ENCODE data around the gene MOG.

Gene MOG

DNA sequence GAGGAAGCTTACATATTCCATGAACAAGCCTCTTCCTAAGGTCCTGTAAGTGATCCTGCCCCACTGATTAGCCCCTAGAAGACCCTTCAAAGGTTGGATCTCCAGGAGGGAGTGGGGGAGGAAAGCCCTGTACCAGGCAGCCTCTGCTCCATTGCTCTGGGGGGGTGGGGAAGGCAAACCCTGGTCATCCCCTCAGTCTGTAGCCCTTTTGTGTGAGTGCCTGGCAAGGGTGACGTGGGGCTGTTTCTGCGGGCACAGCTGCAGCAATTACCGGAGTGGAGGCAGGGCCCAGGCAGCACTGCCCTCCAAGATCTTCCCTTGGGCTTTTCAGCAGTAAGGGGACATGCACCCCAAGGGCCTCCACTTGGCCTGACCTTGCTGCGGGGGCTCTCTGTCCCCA, at the start of gene MOG:
TSS of gene MOG (plus strand) at position 295 of the 400 bp plus-strand sequence. CDS start 118 bp downstream, outside the sequence.
- no peak for DNase-seq

DNA sequence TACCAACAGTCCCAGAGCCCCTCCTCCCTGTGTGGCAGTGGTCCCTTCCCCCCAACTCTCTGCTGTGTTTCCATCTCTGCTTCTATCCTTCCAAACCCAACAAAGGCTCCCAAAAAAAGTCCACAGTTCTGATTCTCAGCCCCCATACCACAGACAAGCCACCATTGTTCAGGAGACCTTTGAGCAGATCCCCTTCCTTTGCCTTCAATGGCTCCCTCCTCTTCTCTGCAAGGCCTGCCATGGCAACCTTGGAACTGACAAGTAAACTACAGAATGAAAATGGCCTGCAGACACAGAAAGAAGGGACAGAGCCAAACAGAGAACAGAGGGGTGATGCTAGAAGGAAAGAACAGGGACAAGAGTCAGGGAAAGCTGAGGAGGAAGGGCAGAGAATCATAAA, 48.8 kb upstream of the MOG start:
- no peak for DNase-seq

DNA sequence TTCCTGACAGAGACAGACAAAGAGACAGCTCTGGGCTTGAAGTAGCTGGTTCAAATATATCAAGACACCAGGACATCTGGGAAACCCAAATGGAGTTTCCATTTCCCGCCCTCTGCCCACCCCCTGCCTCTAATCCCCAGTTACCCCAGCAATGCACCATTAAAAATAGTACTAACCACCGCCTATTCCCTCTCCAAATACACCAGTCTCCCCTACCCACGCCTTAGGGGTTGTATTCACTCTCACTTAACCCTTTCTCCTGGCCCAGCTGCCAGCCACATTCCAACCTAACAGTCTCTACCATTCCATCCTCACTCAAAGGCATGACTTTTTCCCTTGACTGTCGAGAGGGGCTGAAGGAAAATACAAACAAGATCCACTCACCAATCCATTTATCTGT, 46.4 kb upstream of the MOG start:
- DNase-seq, result no peak

DNA sequence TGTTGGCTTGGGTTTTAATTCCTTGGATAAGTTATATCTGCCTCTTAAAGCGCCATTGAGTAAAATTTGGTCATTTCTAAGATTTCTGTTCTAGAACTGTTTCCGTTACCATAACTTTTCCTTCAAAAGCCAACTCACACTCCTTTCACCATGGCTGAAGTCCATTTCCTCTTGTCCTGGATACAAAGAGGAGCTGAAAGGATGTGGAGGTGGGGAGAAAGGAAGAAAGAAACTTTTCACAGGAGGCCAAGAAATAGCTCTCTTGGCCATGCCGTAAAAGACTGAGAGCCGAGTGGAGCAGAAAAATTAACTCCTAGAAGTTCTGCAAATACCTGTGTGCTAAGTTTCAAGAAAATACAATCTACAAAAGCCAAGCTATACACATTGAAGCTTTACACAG, 45.5 kb upstream of the MOG start:
- no peak for DNase-seq

DNA sequence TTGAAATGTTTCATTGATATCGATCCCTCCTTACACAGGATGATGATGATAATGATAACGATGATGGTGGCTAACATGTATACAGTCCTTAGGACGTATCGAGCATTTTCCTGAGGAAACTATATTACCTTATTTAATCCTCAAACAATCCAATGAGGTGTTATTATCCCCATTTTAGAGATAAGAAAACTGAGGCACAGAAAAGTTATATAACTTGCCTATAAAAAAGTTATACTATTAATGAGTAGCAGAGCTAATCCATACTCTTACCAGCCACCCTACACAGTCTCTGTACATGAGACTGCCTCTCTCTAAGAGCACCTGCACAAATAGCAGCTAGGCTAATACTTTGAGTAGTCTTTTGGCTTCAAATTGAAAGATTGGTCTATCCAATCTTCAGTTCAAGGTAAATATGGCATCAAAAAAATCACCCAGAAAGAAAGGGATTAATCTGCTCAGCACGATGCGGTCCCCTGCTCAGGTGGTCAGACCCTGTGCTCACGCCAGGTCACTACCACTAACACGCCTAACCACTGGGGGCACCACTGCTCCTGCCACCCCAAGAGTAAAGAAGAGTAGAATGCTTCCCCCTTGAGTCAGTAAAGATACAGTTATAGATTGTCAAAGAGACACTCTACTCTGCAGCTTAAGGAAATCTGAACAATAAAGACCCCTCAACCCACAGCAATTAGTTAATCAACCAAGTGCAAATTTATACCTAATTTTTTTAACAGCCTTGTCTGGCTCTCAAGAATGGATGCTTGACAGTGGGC, 38.9 kb upstream of the MOG start:
- no peak for DNase-seq

DNA sequence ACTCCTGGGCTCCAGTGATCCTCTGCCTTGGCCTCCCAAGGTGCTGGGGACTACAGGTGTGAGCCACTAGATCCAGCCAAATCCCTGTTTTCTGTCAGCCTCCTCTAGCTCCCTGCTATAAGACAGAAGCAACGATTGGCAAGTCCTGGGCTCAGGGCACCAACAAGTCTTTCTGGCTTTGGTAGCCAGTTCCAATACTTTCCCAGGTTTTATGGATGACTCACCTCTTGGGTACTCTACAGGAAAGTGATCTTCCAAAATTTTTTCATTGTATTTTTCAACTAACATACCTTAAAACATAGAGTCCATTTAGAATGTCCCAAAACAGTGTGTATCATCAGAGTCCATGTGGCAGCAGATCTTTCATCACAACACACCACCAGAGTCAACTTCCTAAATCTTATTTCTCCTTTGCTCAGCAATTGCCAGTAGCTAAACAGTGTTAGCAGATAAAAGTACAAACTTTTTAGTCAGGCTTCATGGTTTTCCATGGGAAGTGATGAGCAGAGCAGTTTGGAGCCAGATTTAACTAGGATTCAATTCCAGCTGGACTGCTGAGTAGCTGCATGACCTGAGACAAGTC, 37.2 kb upstream of the MOG start:
- no peak for DNase-seq

DNA sequence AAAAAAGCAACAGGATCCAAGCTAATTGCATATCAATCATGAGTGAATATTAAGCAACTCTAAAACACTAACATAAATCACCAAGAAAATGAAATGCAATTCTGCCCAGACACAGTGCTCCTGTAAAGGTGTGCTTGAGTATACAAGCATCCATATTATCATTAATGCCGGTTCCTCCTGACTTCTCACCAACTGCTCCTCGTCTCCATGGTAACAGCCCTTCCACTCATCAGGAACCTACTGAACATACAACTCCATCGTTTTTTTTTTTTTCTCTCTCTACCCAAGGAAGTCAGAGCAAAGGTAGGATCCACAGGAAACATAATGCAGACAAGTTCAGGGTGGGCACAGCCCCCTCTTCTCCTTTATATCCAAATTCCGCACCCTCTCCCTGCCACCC, 36.3 kb upstream of the MOG start:
- DNase-seq, result no peak

DNA sequence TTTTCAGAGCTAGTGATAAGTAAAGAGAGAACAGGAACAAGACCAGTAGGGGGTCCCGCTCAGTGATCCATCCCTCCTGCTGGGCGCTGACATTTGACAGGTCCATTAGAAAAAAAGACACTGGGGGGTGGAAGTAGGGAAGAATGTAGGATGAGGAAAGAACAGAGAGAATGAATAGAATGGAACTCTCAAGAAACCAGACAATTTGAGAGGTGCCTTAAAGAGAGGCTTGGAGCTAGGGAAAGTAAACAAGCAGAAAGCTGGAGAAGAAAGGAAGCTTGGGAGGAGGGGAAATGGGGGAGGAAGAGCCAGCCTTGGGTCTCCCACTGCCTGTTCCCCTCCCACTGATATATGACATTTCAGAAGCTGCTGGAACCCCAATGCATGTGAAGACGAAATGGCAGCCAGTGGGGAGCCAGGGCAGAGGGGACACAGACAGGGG, 32.4 kb upstream of the MOG start:
- DNase-seq, result no peak

DNA sequence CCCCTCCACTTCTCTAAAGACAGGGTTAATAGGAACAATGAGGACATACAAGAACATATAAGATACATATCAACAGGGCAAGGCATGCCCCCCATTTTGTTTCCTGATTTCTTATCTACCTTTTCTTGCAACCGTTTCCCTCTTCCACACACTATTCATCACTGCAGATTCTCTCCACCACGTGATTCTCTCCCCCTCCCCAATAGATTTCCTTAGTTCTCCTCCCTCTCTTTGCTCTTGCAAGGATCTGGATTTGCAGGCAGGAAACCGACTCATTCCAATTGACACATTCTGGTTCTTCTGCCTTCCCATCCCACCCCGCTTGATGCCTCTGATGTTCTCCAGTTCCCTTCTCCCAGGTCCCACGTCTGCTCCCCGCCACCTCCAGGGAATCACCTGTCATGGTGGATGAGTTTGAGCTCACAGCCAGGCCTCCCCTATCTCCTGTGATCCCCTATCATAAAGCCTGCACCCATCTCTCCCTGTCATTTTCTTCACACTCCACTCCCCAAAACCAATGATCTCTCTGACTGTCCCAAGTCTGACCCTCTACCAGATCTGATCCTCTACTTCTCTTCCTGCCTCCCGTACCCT, 31.5 kb upstream of the MOG start:
- DNase-seq, result no peak

DNA sequence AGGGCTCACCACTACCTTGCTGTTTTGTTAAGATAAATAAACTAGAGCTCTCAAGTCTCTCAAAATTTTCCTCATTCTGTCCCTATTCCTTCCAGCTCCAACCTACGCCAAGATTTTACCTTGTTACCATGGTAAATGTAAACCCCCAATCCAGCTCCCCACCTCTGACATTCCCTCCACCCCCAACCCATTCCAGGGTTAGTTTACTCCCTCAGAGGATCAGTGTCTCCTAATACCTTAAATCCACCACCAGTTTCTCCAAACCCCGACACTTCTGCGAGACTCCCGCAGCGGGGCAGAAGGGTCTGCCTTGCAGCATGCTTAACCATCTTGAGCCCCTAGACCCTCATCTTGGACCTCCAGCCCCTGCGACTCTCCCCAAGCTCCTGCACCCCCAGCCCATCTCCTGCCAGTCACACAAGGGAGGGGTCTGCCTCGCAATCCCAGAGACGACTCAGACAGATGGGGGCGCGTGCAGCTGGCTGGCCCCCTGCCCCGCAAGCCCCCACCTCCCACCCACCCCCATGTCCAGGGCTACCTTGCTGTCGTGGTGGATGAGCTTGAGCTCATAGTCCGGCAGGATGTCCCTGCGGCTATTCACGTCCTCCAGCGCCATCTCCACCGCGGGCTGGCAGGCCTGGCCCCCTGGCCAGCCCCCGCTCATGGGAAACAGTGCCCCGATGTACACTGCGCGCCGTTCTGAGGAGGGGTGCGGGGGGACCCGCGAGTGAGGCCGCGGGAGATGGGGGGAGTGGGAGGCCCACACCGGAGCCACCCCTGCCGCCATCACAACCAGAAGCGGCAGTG, 29.7 kb upstream of the MOG start:
- DNase-seq, result no peak

DNA sequence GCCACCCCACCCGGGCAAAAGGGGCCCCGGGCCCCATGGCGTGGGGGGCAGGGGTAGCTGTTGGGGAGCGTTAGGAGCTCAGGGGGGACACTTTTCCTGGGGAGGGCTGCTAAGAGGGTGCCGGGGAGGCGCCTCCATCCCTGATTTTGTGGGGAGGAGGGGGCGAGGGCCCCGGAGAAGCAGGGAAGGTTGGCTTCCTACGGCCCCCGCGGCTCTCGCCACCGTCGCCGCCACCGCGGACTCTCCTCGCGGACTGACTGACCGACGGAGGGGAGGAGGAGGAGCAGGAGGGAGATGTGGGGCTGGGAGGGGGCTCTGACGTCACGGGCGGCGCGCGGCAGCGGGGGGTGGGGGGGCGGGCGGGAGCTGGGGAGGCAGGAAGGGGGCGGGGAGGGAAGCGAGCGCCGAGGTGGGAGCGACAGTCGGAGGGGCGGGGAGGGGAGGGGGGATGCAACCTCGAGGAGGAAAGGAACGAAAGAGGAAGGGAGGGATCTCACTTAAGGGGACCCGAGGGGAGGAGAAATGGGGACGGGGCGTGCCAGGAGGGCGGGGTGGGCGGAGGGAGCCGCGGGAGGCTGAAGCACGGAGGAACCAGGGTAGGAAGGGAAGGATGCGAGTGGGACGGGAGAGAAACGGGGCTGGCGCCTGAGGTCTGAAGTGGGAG, 29.0 kb upstream of the MOG start:
- DNase-seq, result peak; percentile 16

DNA sequence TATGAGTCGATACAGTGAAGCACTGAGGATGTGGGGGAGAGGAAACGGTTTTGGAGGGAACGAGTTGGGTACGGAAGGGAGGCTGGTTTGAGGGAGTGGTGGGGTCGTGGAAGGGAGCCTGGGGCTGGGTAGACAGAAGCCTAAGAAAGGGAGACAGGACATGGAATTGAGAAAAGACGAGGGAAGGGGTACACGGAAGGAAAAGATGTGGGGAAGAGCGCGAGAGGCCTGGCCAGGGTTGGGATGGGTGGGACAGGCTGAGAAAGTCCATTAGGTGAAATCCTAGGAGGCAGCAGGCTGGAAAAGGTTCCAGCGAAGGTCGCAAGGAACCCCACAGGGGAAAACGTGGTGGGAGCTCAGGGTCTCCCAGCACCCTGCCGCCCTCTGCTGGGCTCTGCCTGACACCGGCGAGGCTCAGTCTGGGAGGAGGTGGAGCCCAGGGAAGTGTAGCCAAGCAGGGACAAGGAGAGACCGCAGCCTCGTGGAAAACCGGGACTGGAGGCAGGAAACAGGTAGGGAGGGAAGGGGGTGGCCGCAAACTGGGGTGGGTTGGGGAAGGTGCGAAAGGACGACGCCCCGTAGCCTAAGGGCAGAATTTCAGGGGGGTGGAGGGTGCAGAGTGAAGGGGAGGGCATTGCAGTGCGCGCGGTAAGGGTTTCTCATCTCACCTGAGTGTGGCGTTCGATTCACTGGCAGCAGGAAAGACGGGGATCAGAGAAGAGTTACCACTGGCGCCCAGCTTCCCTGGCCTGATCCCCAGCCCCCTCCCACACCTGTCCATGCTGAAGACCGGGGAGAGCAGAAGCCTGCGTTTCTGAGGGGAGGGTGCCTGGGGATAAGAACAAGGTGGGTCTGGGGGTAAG, 28.2 kb upstream of the MOG start:
- DNase-seq, result peak; percentile 35

DNA sequence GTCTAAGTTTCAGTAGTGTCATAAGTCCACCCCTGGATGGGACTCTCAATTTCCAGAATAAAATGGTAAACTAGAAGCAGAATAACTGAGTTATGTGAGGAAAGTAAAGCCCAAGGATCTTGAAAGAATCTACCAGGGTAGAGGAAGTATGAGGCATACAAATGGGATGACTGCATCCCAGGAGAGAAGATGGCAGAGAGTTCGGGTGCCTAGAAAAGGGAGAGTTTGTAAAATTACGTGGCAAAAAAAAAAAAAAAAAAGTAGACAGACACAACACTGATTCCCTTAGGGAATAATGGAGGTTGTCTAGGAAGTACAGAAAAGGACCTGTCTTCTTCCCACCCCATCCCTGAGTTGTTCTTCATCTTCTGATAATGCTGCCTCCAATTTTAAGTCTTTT, 27.3 kb upstream of the MOG start:
- DNase-seq, result no peak

DNA sequence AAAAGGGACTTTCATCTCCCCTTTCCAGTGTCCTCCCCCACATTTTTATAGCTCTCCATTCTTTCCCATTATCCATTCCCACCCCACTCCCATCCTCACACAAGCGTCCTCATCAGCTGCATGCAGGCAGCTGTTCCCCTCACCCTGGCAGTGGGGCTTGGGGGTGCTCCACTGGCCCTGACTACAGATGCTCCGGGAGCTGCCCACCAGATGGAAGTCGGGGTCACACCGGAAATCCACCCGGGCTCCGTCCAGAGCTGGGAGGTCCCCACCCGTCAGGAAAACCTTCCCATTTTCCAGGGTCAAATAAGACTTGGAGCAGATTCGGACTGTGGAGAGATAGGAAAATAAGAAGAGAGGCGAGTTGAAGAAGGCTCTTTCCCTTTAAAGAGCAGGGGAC, 26.6 kb upstream of the MOG start:
- DNase-seq, result no peak

DNA sequence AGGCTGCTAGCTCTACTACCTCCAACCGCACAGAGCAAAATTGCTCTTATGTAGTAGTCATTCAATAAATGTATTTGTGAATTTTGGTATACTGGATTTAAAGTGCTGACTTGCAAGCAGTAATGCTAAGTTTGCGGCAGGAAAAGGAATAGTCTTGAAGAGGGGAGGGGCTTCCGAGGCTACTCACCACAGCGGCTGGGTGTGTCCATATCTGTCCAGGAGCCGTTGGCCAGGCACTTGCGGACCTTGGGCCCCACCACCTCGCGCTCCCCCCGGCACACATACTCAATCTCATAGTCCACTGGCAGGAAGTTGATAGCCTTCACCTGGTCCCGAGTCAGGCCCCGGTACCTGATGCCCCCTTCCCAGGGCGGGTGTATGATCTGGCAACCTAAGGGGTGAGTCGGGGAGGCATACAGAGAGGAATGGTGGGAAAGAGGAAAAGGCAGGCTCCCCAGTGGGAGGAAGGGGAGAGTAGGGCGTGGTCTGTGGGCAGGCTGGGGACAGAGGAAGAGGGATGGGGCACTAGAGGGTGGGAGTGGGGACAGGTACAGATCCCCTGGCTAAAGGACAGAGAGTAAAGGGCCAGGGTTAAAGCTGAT, 25.6 kb upstream of the MOG start:
- DNase-seq, result no peak

DNA sequence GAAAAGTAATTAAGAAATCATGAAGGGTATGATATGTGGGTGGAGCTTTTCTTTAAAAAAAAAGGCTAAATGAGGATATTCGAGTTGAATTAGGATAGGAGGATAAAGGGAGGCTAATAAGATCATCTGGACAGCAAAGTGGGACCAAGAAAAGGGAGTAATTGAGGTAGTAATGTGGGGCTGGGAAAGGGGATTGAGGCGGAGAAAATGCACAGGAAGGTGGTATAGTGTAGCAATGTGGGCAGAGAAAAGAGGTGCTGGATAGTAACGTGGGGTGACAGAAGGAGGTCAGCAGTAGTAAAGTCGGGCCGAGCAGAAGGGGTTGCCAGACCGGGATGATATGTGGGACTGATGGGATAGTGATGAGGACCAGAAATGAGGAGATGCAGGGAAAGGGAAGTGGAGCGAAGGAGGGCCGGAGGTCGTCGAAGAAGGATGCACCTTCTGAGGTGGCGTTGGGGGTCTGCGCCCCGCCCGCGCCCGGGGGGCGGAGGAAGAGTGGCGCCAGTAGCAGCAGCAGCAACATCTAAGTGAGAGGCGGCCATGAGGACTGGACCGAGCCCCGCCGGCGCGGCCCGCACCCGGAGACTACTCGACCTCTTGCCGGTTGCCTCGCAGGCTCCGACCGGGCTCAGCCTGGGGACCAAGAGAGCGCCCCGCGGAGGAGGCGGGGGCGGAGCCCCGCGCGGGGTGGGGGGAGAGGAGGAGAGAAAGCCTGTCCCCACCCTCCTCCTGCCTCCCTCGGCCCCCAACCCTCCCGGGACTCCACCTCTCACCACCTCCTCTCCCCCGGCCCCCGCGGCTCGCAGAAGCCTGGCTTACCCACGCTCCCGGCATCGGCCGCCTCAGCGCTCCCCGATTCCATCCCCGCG, 24.8 kb upstream of the MOG start:
- peak; percentile 48 for DNase-seq

DNA sequence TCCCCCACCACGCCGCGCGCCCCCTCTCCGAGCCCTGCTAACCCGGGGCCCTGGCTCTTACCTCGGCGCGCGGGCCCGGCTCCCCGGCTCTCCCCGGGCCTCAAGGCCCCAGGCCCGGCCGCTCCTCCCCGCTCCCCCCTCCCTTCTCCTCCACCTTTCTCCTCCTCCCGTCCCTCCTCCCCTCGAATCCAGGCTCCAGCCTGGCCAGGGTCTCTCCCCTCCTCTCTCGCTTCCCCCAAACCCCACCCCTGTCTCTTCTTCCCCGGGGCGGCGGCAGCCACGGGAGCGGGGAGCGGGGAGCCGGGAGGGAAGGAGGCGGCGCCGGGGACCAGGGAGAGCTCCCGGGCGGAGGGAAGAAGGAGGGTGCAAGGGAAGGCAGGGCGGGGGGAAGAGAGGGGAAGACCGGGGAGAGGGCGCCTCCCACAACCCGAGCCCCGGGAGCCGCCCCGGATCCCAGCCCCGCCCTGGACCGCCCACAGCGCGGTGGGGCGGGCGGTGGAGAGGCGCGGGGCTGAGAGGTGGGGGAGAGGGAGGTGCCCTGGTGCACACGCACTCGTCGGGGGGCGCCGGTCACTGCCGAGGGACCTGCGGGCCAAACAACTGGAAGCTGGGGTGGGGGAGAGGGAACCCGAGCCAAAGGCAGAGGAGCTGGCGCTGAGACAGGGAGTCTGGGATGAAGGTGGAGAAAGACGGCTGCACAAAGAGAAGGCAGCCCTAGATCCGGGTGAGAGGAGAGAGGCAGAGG, 23.9 kb upstream of the MOG start, which contains the start of gene GABBR1:
TSS of gene GABBR1 (minus strand) at position 395 of the 745 bp plus-strand sequence. CDS start 798 bp downstream, outside the sequence.
- DNase-seq, result peak; percentile 62

DNA sequence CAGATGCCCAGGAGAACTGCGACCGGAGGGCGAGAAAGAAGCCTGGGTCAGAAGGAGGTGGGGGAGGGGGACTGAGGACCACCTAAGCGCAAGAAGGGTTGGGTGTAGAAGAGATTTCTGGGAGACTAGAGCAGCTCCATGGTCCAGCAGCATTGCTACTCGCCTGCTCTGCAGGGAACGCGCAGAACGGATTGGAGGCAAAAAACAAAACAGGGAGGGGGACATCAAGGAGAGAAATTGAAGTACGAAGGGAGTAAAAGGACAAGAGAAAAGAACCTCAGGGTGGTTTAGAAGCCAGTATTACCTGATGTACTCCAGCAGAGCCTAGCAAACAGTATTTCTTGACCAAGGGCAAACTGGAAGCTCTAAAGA, 23.4 kb upstream of the MOG start:
- DNase-seq, result no peak

DNA sequence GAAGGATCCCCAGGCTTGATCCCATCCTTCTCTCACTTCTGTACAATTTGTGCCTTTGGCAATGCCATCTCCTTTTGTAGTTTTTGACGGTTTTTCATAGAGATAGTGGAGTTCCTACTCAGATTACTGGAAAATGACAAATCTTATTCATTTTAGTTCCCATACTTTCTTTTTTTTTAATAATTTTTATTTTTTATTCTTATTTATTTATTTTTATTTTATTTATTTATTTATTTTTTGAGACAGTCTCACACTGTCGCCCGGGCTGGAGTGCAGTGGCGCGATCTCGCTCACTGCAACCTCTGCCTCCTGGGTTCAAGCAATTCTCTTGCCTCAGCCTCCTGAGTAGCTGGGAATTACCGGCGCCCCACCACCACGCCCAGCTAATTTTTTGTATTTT, 19.6 kb upstream of the MOG start:
- DNase-seq, result no peak

Measured in activated effector memory CD4-positive, alpha-beta T cell treated with Interleukin-2 at 50 U/mL for 16 hours (primary cell).